Neural cell (in vitro differentiated cells): Measurements from ENCODE around the gene PSMG4.

Source experiments
- EP300 ChIP-seq: fragments of 450-650 bp; conservative IDR thresholded peaks from 2 replicates; pipeline ENCODE4 v1.6.1; 2014; ENCODE audit warnings: antibody characterized with exemption, mild to moderate bottlenecking, moderate library complexity; ENCODE audit not compliant: poor library complexity, severe bottlenecking
- EZH2 ChIP-seq: fragments of 200-600, 300-800 bp; shearing (Covaris generic), sonication (generic); IDR thresholded peaks from 2 replicates; pipeline ENCODE4 v1.6.1; 2014; ENCODE audit warnings: antibody characterized with exemption, low read length, borderline replicate concordance, mild to moderate bottlenecking; ENCODE audit not compliant: insufficient read depth, poor library complexity, severe bottlenecking
- POLR2AphosphoS5 ChIP-seq: IDR thresholded peaks from 2 replicates; pipeline ENCODE4 v1.6.1; 2012
- RAD21 ChIP-seq: fragments of 450-650 bp; conservative IDR thresholded peaks from 2 replicates; pipeline ENCODE4 v1.6.1; 2014; ENCODE audit warnings: antibody characterized with exemption, mild to moderate bottlenecking, moderate library complexity
- SMC3 ChIP-seq: fragments of 450-650 bp; conservative IDR thresholded peaks from 2 replicates; pipeline ENCODE4 v1.6.1; 2014; ENCODE audit warnings: antibody characterized with exemption, mild to moderate bottlenecking, moderate library complexity; ENCODE audit not compliant: poor library complexity
- TAF1 ChIP-seq: IDR thresholded peaks from 2 replicates; pipeline ENCODE4 v1.6.1; 2012; ENCODE audit warnings: low read depth
- TF ChIP-seq, protein P1 (sequence below): fragments of 450-650 bp; IDR thresholded peaks from 2 replicates; pipeline ENCODE4 v1.5.1; 2014; ENCODE audit warnings: antibody characterized with exemption, mild to moderate bottlenecking, moderate library complexity; ENCODE audit not compliant: poor library complexity, severe bottlenecking
- TF ChIP-seq, protein P2 (sequence below): IDR thresholded peaks from 2 replicates; pipeline ENCODE4 v1.6.1; 2012; ENCODE audit warnings: borderline replicate concordance

DNA sequence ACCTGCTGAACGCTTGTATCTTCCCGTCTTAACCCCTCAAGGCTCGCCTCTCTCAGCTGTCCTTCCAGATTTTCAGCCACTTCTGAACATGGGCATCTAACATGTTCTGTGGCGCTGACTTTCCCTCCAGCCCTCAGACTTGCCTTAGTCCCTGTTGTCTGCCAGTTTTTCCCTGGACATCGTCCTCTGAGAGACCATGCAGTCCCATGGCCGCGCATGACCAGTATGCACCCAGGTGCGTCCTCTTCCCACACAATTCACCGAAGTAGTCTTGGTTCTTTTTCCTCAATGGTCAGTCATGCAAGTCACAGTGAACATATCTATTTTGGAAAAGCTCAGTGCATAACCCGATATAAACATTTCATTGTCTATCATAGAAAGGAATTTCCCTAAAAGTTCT, 40.5 kb upstream of the PSMG4 start:
- TF ChIP-seq, protein P1, sequence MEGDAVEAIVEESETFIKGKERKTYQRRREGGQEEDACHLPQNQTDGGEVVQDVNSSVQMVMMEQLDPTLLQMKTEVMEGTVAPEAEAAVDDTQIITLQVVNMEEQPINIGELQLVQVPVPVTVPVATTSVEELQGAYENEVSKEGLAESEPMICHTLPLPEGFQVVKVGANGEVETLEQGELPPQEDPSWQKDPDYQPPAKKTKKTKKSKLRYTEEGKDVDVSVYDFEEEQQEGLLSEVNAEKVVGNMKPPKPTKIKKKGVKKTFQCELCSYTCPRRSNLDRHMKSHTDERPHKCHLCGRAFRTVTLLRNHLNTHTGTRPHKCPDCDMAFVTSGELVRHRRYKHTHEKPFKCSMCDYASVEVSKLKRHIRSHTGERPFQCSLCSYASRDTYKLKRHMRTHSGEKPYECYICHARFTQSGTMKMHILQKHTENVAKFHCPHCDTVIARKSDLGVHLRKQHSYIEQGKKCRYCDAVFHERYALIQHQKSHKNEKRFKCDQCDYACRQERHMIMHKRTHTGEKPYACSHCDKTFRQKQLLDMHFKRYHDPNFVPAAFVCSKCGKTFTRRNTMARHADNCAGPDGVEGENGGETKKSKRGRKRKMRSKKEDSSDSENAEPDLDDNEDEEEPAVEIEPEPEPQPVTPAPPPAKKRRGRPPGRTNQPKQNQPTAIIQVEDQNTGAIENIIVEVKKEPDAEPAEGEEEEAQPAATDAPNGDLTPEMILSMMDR = no peak
- TF ChIP-seq, protein P2, sequence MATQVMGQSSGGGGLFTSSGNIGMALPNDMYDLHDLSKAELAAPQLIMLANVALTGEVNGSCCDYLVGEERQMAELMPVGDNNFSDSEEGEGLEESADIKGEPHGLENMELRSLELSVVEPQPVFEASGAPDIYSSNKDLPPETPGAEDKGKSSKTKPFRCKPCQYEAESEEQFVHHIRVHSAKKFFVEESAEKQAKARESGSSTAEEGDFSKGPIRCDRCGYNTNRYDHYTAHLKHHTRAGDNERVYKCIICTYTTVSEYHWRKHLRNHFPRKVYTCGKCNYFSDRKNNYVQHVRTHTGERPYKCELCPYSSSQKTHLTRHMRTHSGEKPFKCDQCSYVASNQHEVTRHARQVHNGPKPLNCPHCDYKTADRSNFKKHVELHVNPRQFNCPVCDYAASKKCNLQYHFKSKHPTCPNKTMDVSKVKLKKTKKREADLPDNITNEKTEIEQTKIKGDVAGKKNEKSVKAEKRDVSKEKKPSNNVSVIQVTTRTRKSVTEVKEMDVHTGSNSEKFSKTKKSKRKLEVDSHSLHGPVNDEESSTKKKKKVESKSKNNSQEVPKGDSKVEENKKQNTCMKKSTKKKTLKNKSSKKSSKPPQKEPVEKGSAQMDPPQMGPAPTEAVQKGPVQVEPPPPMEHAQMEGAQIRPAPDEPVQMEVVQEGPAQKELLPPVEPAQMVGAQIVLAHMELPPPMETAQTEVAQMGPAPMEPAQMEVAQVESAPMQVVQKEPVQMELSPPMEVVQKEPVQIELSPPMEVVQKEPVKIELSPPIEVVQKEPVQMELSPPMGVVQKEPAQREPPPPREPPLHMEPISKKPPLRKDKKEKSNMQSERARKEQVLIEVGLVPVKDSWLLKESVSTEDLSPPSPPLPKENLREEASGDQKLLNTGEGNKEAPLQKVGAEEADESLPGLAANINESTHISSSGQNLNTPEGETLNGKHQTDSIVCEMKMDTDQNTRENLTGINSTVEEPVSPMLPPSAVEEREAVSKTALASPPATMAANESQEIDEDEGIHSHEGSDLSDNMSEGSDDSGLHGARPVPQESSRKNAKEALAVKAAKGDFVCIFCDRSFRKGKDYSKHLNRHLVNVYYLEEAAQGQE = no peak
- TF ChIP-seq EZH2 = no peak
- no peak for TF ChIP-seq TAF1
- TF ChIP-seq RAD21 = no peak
- no peak for TF ChIP-seq SMC3
- TF ChIP-seq POLR2AphosphoS5 = no peak
- no peak for TF ChIP-seq EP300
